Measurements from ENCODE around the gene TCF15.

TCF15 gene

DNA sequence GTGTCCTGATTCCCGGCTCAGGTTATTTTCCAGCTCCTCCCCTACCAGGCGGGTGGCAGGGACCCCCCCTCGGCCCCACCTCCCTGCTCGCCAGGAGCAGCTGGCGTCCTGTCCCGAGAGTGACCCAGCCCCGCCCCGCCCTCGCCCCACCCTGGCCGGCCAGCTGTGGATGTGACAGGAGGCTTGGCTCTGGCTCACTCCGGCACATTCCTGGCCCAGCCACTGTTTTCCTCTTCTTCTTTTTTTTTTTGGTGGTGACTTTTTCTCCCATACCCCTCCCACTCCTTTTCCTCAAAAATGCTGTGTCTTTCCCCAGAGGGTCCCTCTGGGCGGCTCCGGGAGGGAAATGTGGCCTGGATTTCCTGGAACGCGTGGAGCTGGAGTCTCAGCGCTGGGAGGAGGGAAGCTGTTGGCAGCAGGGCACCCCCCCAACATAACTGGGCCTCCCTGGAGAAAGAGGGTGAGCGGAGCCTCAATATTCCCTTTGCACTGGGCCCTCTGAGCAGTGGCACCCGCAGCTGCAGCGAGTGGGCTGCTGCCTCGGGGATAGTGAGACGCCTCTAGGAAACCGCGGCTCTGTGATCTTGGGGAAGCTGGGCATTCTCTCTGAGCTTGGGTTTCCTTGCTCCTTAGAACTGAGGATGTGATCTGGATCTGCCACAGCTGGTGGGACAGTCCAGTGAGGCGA lies 38.2 kb downstream of the TCF15 start:
- Histone ChIP-seq H3K27me3 (ENCODE audit: low read depth, low read length) (peaks cover 28% of the 10 kb centered on the region), H3K27ac (ENCODE audit: low read length) (no peak overlapping the region), H3K4me2 (ENCODE audit: low read length) (no peak overlapping the region), H3K36me3 (replicated peaks; ENCODE audit: low read depth, low read length) (no peaks in the 10 kb centered on the region), H3K9me3 (ENCODE audit: insufficient read depth, low read length) (no peaks in the 10 kb centered on the region), H3K79me2 (ENCODE audit: low read length) (no peaks in the 10 kb centered on the region), H3K9ac (ENCODE audit: low read length) (no peak overlapping the region), H4K20me1 (ENCODE audit: insufficient read depth, low read length) (no peaks in the 10 kb centered on the region), H3K4me1 (ENCODE audit: low read length) (no peaks in the 10 kb centered on the region), H2AFZ (ENCODE audit: low read depth, low read length) (no peak overlapping the region), H3K4me3 (ENCODE audit: low read length) (no peak overlapping the region)
- TF ChIP-seq EZH2phosphoT487 (IDR thresholded peaks at IDR 0.05; ENCODE audit: low read depth) = no peak
- TF ChIP-seq, protein P1, sequence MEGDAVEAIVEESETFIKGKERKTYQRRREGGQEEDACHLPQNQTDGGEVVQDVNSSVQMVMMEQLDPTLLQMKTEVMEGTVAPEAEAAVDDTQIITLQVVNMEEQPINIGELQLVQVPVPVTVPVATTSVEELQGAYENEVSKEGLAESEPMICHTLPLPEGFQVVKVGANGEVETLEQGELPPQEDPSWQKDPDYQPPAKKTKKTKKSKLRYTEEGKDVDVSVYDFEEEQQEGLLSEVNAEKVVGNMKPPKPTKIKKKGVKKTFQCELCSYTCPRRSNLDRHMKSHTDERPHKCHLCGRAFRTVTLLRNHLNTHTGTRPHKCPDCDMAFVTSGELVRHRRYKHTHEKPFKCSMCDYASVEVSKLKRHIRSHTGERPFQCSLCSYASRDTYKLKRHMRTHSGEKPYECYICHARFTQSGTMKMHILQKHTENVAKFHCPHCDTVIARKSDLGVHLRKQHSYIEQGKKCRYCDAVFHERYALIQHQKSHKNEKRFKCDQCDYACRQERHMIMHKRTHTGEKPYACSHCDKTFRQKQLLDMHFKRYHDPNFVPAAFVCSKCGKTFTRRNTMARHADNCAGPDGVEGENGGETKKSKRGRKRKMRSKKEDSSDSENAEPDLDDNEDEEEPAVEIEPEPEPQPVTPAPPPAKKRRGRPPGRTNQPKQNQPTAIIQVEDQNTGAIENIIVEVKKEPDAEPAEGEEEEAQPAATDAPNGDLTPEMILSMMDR (IDR thresholded peaks at IDR 0.05; ENCODE audit: low read depth, low read length) = no peak

DNA sequence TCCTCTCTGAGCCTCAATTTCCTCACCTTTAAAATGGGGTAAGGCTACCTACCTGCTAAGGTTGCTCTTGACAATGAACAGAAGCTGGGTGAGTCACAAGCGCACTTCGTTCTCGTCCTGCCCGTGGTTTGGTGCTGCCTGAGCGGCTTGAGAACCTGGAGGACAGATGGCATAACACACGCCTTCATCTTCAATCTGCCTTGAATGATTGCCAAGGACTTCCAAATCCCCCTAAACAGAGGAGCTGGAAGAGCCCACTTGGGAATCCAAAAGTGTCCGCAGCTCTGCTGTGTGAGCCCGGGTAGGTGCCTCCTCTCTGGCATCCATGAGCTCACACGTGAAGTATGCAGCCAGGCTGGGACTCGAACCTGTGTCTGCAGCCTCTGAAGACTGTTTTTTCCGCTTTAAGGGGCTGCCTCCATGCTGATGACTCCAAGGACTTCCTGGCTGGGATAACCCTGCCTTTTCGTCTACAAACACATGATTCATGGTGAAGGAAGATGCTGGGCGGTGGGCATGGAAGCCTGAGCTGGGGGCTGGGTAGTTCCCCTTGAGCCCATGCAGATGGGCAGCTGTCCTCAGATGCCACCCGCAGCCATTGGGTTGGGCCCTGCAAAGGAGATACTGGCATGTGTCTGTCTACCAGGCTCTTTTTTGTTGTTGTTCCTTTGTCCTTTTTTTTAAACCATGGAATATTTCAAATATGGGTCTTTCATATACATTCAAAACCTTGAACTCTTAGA lies 41.3 kb downstream of the TCF15 start:
- Histone ChIP-seq H2AFZ (ENCODE audit: low read depth, low read length) (no peak overlapping the region), H3K27ac (ENCODE audit: low read length) (no peak overlapping the region), H3K27me3 (ENCODE audit: low read depth, low read length) (peaks cover 19% of the 10 kb centered on the region), H3K36me3 (replicated peaks; ENCODE audit: low read depth, low read length) (no peaks in the 10 kb centered on the region), H3K79me2 (ENCODE audit: low read length) (no peaks in the 10 kb centered on the region), H4K20me1 (ENCODE audit: insufficient read depth, low read length) (no peaks in the 10 kb centered on the region), H3K4me1 (ENCODE audit: low read length) (no peaks in the 10 kb centered on the region), H3K9me3 (ENCODE audit: insufficient read depth, low read length) (no peaks in the 10 kb centered on the region), H3K4me2 (ENCODE audit: low read length) (no peak overlapping the region), H3K4me3 (ENCODE audit: low read length) (no peak overlapping the region), H3K9ac (ENCODE audit: low read length) (no peak overlapping the region)
- TF ChIP-seq, protein P1 (IDR thresholded peaks at IDR 0.05; ENCODE audit: low read depth, low read length) = no peak
- TF ChIP-seq EZH2phosphoT487 (IDR thresholded peaks at IDR 0.05; ENCODE audit: low read depth) = no peak

DNA sequence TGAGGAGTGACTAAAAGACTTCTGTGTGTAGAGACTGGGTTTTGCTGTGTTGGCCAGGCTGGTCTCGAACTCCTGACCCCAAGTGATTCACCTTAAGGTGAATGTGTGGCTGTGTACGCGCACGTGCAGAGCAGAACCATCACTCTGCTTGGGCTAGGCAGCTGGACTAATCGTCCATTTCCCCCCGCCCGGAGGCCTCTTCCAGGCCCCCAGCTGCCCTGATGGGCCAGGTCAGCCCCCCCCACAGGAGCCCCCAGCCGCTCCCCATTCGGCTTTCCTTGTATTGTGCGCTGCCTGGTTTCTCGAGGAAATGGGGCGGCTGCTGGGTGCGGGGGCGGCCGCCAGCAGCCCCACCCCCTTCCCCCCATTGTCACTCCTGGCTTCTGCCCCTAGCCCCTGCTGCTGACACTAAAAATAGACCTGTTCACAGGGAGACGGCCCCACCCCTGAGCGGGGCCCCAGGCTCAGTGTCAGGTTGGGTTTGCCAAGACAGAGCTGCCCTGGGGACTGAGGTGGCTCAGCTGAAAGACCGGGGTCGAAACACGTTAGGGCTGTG lies 41.9 kb downstream of the TCF15 start:
- Histone ChIP-seq H3K9ac (ENCODE audit: low read length) (no peak overlapping the region), H3K27me3 (ENCODE audit: low read depth, low read length) (peaks cover 13% of the 10 kb centered on the region), H3K27ac (ENCODE audit: low read length) (no peak overlapping the region), H3K9me3 (ENCODE audit: insufficient read depth, low read length) (no peaks in the 10 kb centered on the region), H2AFZ (ENCODE audit: low read depth, low read length) (no peak overlapping the region), H3K79me2 (ENCODE audit: low read length) (no peaks in the 10 kb centered on the region), H4K20me1 (ENCODE audit: insufficient read depth, low read length) (no peaks in the 10 kb centered on the region), H3K4me2 (ENCODE audit: low read length) (no peak overlapping the region), H3K4me3 (ENCODE audit: low read length) (no peak overlapping the region), H3K4me1 (ENCODE audit: low read length) (no peaks in the 10 kb centered on the region), H3K36me3 (replicated peaks; ENCODE audit: low read depth, low read length) (no peaks in the 10 kb centered on the region)
- no peak for TF ChIP-seq EZH2phosphoT487 (IDR thresholded peaks at IDR 0.05; ENCODE audit: low read depth)
- TF ChIP-seq, protein P1 (IDR thresholded peaks at IDR 0.05; ENCODE audit: low read depth, low read length) = no peak

DNA sequence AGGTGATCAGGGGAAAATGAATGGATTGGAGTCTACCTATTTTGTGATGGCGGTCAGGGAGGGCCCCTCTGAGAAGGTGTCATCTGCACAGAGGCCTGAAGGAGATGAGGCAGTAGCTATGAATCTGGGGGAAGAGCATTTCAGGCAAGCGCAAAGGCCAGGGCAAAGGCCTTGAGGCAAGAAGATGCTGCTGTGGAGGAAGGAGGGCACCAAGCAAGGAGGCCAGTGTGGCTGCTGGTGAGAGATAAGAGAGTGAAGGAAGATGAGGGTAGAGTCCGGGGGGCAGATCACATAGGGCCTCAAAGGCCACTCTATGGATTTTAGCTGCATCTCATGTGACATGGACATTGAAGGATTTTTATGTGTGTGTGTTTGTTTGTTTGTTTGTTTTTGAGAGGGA lies 45.9 kb downstream of the TCF15 start:
- Histone ChIP-seq H3K27ac (ENCODE audit: low read length) (no peak overlapping the region), H2AFZ (ENCODE audit: low read depth, low read length) (no peak overlapping the region), H3K79me2 (ENCODE audit: low read length) (no peaks in the 10 kb centered on the region), H3K36me3 (replicated peaks; ENCODE audit: low read depth, low read length) (no peaks in the 10 kb centered on the region), H3K27me3 (ENCODE audit: low read depth, low read length) (peaks cover 16% of the 10 kb centered on the region), H3K4me1 (ENCODE audit: low read length) (no peaks in the 10 kb centered on the region), H3K9me3 (ENCODE audit: insufficient read depth, low read length) (no peaks in the 10 kb centered on the region), H3K4me2 (ENCODE audit: low read length) (no peak overlapping the region), H4K20me1 (ENCODE audit: insufficient read depth, low read length) (no peaks in the 10 kb centered on the region), H3K4me3 (ENCODE audit: low read length) (no peak overlapping the region), H3K9ac (ENCODE audit: low read length) (no peak overlapping the region)
- TF ChIP-seq, protein P1 (IDR thresholded peaks at IDR 0.05; ENCODE audit: low read depth, low read length) = no peak
- TF ChIP-seq EZH2phosphoT487 (IDR thresholded peaks at IDR 0.05; ENCODE audit: low read depth) = no peak

Data from OCI-LY3 (cell line).